Hematopoietic multipotent progenitor cell treated with erythropoietin and hydrocortisone succinate and interleukin-3 and kit ligand, for 17 days (in vitro differentiated cells): ENCODE results near the gene LRRC73.
"Not testable (repeated sequence)": the region's sequence is repeated elsewhere in the genome, so short reads cannot be mapped to it uniquely, and the experiment has no call there.

Experiments
- DNase-seq: peaks from one replicate; pipeline ENCODE4 v3.0.0-alpha.2; 2015; ENCODE audit warnings: low spot score

Gene LRRC73

DNA sequence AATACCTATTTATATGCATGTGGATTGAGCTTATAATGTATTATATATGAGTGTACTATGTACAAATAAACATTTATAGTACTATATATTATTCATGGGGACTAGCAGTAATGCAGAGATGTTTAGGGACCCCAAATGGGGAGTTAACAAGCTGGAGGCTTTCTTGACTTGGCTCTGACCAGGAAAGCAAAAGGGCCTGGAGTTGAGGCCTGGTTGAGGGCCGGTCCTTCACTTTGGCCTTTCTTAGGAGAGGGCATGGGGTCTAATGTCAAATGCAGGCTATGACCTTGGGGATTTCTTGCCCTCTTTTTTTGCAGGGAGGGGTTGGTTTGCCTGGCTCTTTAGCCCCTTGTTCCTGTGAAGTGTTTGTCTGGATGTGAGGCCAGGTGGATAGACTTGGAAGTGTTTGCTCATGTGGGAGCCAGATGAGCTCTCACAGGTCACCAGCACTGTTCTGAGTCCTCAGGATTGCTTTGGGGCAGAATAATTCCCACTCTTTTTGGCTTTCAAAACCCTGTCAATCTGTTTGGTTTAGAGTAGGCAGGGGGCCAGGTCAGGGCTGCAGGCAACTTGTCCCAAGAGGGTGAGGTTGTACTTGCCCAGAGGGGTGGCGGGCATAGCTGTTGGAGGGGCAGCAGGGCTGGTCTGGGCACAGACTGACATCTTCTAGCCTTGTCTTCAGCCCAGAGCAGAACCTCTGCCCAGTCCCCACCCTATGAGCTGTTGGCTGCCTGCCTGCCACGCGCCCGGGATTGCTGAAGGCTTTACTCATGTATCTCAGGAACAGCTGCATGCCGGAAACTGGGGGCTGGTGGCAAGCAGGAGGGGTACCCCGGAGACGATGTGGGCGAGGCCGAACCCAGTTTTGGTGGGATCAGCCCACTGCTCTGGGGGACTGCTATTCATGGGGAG is 18.1 kb downstream of the LRRC73 start:
- DNase-seq = no peak

GRCh38 chr6:43490523-43490939 is 19.6 kb downstream of the LRRC73 start:
- DNase-seq = no peak

- DNase-seq = no peak
Observed at GRCh38 chr6:43489277-43490072, 20.7 kb downstream of the LRRC73 start.

DNA sequence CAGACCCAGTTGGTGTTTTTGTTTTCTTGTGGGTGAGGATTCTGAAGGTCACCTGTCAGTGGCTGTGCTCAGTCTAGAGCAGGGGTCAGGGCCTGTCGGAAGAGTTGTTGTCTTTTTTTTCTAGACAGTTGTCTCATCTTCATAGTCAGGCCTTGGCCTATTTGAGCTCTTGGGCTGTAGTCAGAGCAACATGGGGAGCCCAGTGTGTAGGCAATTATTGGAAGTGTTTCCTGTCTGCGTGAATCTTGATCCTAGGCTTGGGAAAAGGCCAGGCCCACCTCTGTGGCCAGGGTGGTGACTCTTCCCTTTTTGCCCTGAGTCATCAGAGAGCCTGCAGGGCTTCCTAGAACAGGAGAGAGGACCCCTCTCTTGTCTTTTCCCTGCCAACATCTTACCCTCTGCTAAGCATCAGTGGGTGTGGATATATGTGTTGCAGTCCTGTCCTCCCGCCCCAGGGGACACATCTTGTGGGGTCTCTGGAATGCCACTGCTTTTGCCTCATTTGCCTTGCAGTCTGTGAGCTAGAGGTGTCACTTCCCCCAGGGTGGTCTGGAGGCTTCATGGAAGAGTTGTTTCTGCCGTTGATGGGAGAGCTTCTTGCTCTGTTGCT is 21.4 kb downstream of the LRRC73 start:
- no peak for DNase-seq

- DNase-seq = no peak
Observed at GRCh38 chr6:43481591-43482236, 28.4 kb downstream of the LRRC73 start.

DNA sequence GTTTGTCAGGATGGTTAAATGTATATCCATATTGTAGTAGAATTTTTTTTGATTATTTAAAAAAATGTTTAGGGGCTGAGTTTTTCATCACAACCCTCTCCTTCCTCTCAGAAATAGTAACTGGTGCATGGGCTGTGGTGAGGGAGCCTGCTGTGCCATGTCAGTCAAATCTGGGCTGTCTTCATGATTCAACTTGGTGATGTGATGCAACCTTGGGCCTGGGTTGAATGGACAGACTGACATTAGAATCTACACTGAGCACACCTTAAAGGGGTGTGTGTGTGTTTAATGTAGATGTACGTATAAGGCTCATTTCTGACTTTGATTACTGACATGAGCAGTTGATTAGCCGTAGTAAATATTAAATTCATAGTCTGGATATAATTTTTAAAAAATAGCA is 29.1 kb downstream of the LRRC73 start:
- DNase-seq = no peak

- DNase-seq = peak; percentile 46
Observed at GRCh38 chr6:43478008-43478372, 32.2 kb downstream of the LRRC73 start.

DNA sequence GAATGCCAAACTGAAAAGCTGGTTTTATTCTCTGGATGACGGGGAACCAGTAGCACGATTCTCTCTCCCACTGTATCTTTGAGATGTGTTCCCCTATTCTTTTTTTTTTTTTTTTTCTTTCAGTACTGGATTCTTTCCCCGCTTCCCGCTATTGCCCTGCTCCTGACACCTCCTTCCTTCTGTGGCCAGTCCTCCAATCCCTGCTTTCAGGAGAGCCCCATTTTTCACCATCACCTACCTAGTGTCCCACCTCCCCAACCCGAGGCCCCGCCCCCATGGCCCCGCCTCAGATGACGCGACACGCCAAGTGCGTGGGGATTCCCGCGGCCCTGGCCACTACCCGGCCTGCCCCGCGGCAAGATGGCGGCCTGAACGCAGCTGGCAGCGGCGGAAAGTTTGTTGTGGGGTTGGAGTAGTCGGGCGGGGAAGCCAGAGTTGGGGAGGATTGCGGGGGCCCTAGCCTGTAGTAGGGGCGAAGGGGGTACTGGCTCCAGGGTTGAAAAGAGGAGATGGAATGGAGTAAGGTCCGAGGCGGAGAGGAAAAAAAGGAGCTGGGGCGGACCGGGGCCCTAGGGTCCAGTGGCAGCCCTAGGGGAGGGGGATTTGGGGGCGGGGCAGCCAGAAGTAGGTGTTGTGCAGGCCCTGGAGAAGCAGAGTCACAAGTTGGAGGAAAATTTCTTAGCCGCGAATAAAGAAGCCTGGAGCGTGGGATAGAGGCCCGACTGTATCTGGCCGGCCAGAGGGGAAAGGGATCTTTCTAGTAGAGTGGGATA is 32.7 kb downstream of the LRRC73 start, which contains the start of gene TJAP1:
TJAP1 (plus strand) TSS at position 336 of the 773 bp plus-strand sequence. CDS start 21,432 bp downstream, outside the sequence.
- peak; percentile 84 for DNase-seq

DNA sequence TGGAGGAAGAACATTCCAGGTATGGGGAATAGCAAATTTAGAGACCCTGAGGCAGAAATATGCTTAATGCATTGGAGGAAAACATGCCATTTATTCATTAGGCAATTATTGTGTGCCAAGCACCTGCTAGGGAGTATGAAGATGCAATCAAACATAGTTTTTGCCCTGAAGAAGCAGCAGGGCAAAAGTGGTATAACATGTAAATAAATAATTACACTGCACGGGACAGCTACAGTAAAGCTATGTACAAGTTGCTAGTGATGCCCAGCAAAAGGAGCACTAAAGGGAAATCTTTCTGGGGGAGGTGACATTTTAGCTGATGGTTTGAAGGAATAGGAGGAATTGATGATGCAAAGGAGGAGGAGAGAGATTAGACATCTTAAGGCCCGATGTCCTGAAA is 33.4 kb downstream of the LRRC73 start:
- no peak for DNase-seq

DNA sequence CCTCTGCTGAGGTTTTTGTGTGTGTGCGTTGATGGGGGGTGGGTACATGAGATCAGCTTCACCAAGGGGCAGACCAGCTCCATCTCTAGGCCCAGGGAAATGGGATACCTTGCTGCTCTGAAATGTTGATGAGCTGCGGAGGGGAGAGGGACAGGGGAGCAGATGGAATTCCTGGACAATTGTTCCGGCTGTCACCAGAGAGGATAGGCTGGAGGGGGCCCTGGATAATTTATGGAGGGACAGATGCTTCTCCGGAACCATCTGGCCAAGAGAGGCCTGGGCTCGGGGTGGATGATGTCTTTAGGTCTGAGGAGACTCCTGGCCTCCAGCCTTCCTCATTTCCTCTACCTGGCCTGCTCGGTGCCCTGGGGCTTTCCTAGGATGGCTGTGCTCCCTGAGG is 34.6 kb downstream of the LRRC73 start:
- no peak for DNase-seq

GRCh38 chr6:43472515-43472914 is 37.6 kb downstream of the LRRC73 start:
- no peak for DNase-seq

GRCh38 chr6:43471399-43471798 is 38.7 kb downstream of the LRRC73 start:
- no peak for DNase-seq

DNA sequence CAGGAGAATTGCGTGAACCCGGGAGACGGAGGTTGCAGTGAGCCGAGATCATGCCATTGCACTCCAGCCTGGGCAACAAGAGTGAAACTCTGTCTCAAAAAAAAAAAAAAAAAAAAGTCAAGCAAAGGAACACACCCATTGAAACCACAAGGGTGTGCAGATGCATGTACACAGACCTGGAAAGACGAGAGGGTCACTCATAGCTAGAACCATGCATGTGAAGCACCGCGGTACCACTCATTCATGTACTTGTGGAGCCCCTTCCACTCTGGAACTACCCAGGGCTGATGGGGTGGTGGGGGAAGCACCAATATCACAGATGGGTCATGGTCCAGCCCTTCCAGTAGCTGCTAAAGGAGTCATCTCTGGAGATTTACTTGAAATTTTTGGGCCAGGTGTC is 40.2 kb downstream of the LRRC73 start:
- no peak for DNase-seq

- no peak for DNase-seq
Observed at GRCh38 chr6:43468748-43469681, 41.1 kb downstream of the LRRC73 start.

- DNase-seq = no peak
Observed at GRCh38 chr6:43468240-43468639, 41.9 kb downstream of the LRRC73 start.

- no peak for DNase-seq
Observed at GRCh38 chr6:43467752-43468151, 42.4 kb downstream of the LRRC73 start.

GRCh38 chr6:43467265-43467664 is 42.9 kb downstream of the LRRC73 start:
- not testable (repeated sequence) for DNase-seq

DNA sequence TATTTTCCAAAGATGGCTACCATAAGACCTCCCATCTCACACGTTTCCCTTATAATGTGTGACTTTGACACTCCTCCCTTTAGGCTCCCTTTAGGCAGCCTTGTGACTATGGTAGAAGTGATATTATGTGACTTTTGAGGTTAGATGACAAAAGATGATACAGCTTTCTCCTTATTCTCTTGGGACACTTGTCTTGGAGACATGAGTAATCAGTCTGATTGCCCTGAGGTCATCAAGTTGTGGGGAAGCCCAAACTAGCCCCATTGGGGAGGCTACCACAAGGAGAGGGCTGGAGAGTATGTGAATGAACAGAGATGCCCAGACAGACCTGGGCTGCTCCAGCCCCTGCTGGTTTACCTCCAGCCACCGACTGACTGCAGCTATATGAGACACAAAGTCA is 44.2 kb downstream of the LRRC73 start:
- no peak for DNase-seq

DNA sequence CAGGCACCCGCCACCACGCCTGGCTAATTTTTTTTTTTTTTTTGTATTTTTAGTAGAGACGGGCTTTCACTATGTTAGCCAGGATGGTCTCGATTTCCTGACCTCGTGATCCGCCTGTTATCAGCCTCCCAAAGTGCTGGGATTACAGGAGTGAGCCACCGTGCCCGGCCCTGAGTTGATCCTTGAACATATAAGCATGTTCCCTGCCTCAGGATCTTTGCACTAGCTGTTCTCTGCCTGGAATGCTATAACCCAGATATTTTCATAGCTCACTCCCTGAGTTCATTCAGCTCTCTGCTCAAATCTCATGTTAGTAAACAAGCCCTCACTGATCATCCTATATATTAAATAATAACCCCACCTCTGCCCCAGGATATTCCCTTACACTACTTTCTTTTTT is 45.8 kb downstream of the LRRC73 start:
- DNase-seq = no peak

GRCh38 chr6:43461936-43462335 is 48.2 kb downstream of the LRRC73 start:
- no peak for DNase-seq
